ENCODE data around the gene PKNOX2.

The PKNOX2 gene

GRCh38 chr11:125320347-125321076, 156.0 kb downstream of the PKNOX2 start:
- DNase-seq: no peak

- no peak for DNase-seq
Measured at GRCh38 chr11:125322289-125322688, 157.7 kb downstream of the PKNOX2 start.

- no peak for DNase-seq
Measured at GRCh38 chr11:125325196-125325595, 160.6 kb downstream of the PKNOX2 start.

GRCh38 chr11:125326126-125326525, 161.6 kb downstream of the PKNOX2 start:
- no peak for DNase-seq

DNA sequence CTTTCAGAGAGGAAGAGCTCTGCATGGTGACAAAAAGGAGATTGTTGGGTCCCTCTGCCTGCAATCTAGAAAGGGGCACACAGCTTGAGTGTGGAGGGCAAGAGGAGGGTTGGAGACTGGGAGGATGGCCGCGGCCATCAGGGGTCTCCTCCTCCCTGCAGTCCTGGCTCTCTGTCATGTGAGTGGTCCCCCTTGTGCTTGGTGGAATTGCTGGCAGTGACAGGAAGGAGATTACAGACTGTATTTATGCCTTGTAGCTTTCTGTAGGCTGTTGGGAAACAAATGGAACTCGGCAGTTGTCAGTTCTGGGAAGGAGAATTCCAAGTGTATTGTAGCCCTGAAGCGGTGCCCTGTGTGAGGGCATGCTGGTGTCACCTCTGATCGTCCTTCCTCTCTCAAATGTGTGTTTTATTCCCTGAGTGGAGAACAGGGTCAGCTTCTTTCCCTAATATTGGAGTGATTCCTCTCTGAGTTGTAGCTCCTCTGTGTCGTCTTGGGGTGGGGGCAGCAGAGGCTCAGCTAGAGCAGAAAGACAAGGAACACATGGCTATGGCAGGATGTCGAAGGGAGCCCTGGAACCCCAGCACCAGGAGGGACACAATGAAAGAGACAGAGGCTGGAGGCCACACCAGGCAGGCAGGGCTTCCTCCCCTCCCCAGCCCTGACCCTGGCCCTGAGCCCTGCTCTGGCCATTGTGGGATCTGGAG, 163.1 kb downstream of the PKNOX2 start:
- DNase-seq: no peak

DNA sequence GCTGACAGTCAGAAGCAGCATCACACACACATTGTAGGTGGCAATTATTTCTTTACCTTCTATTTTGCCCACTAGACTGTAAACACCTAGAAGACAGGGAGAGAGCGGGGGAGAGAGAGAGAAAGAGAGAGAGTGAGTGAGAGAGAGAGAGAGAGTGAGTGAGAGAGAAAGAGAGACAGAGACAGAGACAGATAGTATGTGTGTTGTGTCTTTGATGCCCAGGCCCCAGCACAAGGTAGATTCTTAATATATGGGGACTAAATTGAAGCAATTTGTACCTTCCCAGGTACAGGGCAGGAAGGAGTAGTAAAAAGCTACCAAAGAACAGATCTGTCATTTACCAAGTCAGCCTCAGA, 163.7 kb downstream of the PKNOX2 start:
- no peak for DNase-seq

DNA sequence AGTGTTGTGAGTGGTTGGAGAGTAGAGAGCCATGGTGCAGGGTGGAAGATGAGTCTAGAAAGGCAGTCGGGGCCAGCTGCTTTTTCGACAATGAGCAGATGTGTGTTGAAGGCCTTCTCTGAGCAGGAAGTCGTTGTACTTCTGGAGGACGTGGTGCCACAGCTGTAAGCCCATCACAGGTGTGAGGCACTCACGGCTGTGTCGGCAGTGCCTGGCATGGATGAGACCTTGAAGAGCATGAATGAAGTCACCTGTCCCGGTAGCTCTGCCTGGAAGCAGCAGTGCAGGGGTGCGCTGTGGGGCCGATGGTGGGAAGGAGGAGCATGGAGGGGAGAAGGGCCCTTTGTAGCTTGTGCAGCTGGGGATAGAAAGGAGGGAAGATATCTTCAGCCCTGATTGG, 165.2 kb downstream of the PKNOX2 start:
- no peak for DNase-seq

DNA sequence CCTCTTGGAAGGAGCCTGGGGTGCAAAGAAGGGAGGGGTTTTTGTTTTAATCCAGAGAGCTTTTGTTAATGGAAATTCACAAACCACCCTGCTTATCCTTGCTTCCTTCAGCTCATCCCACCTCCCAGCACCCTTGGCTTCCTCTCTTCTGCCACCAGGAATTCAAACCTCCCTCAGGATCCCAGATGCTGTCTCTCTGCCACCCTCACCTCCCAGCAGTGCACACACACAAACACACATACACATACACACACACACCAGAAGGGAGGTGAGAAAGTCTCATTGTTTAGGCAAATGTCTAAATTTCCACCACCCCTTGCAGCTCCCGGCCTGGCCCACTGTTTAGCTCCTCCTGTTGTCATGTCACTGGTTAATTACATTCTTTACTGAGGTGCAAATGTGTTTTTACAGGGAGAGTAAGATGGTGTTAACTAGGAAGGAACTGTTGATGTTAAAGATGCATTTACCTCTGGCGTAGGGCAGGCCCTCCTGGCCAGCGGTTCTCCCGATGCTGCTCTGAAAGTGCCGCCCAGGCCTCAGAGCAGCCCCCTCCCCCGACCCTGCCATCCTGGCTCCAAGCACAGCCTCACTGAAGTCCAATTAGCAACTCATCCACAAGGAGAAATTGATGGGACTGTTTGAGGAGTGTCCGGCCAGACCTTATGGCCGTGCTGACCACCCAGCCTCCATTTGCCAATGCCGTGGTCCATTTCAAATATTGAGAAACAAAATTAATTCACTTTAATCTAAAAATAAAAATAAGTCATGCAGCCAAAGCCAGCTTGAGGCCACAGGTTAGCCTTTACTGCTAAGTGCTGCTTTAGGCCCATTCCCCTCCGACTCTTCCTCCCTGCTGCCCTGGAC, 166.1 kb downstream of the PKNOX2 start:
- no peak for DNase-seq

- DNase-seq: no peak
Measured at GRCh38 chr11:125331357-125332035, 166.9 kb downstream of the PKNOX2 start.

GRCh38 chr11:125332821-125333220, 168.3 kb downstream of the PKNOX2 start:
- no peak for DNase-seq

DNA sequence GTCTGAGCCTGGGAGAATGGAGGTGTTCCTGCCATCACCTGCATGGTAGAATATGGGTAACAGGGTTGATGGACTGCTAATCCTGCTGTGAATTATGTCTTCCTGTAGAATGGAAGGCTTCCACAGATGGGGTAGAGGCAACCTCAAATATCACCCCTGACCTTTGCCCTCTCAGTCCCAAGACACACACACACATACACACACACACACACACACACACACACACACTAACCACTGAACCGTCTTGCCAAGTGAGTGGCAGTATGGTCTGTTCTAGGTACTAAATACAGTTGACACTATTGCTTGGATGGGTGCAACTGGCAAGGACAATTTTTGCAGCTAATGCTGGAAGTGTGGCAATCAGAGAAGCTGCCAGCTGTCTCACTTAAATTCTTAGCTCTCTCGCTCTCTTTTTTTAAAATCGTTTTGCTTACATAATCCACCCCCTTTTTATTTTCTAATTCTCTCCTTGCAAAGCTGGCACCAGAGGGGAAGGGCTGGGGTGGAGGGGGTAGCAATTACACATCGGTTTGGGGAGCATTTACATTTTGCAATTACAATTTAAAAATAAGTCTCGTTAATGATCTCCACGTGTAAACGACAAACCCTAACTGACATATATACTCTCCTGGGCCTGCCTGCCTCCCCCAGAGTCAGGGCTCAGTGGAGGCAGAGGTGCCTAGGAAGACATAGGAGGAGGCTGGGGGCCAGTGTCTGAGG, 169.0 kb downstream of the PKNOX2 start:
- DNase-seq: no peak

- no peak for DNase-seq
Measured at GRCh38 chr11:125335106-125335505, 170.6 kb downstream of the PKNOX2 start.

DNA sequence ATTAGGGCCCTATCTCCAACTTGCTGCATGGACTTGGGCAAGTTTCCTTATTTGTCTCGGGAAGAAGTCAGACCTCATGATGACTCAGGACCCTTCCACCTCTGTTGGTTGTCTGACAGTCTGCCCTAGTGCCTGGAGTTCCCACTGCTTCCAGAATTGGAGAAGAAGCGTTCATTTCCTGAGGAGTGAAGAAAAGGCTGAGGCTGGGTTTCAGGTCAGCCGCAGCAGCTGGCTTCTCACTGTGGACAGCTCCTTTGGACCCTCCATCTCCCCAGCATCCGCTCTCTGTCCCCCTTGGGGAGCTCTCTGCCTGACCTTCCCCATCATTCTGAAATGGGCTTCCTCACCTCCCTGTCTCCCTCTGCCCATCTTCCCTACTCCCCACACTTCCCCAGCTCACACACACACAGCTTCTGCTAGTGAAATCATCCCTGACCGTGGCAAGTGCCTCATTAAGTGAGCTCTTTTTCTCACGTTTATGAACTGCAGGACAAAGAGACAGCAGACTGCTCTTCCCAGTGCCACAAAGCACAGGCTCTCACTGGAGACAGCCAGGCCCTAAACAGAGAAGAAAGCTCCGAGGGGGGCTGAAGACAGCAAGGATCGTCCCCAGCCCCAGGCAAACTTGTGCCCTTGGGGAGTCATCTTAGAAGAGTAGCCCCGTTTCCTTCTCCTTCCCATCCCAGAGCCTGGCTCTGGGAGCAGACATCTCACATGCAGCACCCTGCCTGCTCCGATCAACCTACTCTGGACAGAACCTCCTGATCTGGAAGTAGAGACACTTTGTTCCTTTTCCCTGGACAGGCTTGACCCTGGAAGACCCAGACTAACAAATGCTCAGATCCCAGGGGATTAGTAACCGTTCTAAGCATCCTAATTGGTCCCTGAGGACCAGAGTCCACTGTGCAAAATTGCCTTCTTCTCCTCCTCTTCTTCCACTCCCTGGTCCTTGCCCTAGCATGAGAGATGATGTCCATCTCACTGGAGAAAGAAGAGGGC, 173.6 kb downstream of the PKNOX2 start:
- no peak for DNase-seq

GRCh38 chr11:125338886-125339811, 174.6 kb downstream of the PKNOX2 start:
- DNase-seq: no peak

DNA sequence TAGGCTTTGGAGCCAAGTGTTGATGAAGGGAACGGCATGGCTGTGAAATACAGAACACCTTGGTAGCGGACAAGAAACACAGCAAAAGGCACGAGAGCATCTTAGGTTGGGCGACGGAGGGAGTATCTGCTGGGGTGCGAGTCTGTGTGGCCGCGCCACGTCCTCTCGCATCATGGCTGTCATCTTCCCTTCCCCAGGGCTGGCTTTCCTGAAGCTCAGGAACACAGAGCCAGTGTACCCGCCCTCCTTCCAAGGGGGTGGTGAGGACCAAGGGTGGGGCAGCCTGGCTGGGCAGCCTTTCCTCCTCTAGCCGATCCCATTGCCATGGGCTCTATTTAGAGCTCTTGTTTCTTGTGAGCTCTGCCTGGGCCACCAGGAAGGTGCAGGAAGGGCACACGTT, 177.1 kb downstream of the PKNOX2 start:
- no peak for DNase-seq

GRCh38 chr11:125342281-125342930, 177.9 kb downstream of the PKNOX2 start:
- no peak for DNase-seq

DNA sequence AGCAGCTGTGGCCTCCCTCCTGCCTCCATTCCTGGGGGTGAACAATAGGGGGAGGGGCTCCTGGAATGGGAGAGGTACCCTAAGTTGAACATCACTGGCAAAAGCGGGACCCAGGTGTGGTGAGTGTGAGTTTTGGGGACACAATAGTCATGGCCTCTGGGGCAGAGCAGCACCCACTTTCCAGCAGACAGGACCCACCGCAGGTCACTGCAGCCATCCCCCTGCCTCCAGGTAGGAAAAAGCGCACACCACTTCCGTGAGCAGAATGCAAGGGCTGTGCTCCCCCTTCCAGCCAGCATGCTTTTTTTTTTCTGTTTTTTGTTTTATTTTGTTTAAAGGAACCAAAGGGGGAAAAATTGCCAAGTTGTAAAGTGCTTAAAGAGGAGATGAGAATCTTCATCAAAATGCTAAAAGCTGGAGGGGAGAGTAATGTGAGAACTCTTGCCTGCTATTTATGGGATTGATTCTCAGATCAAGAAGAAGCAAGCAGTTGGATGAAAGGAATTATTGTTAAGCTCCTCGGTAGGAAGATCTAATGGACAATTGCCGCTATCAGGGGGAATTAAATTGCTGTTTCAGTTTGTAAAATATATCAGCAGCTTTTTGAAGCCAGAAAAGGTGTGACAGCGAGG, 178.7 kb downstream of the PKNOX2 start:
- no peak for DNase-seq

- no peak for DNase-seq
Measured at GRCh38 chr11:125343718-125344131, 179.2 kb downstream of the PKNOX2 start.

All from SHP77 (cell line).